ENCODE results near the gene ZBTB24. TPM values are rescaled to one million over a fixed set of nuclear protein-coding genes. Genes with fewer than 3 reads are reported as not detected.

Gene ZBTB24
- total RNA-seq, 1 experiment from 2014 or later, result 21.5 TPM

DNA sequence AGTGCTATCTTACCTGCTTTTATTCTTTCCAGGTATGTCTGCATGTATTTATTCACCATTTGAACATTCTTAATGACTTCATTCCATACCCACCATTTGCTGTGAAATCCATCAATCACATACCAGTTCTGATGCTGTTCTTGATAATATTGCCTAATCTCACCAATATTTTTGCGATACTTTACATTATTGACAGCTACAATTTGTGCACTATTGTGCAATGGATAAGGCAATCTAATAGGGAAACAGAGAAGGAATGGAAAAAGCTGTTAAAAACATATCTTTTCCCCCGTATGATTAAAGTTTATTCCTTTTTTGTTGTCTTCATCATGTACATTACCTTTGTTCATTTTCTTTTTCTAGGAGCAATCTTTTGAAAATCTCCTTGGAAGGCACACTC, 23.3 kb upstream of the ZBTB24 start:
- no peaks in the 10 kb centered on the region for H3K36me3 ChIP-seq (ENCODE audit: control insufficient read depth, insufficient read depth, low read length)
- BruUV-seq (replicated peaks), result no TSS peak
- H3K9me3 ChIP-seq (ENCODE audit: control insufficient read depth, insufficient read depth, low read depth, low read length), result no peaks in the 10 kb centered on the region
- ChIA-PET POLR2A (no interaction called here), CTCF (no interaction called here)
- no peaks in the 10 kb centered on the region for H3K4me1 ChIP-seq (ENCODE audit: control insufficient read depth, insufficient read depth, low read length)
- H3K27ac ChIP-seq (ENCODE audit: low read length), result no peak overlapping the region
- DNase-seq (ENCODE audit: low read depth, low spot score), result no peak
- in situ Hi-C loops (cut with HindIII; ENCODE audit: low pct_unique_long_range_greater_than_20kb, low sequenced_read_pairs), result no loop called here
- TF ChIP-seq REST (IDR thresholded peaks at IDR 0.05; ENCODE audit: insufficient read depth in 1 of 2, low read depth in 2 of 2, low read length in 1 of 2), result no peak
- no peak for TF ChIP-seq CTCF (IDR thresholded peaks at IDR 0.05)
- TF ChIP-seq TCF7L2 (IDR thresholded peaks at IDR 0.05; ENCODE audit: low read depth, low read length), result no peak
- TF ChIP-seq POLR2AphosphoS5 (IDR thresholded peaks at IDR 0.05; ENCODE audit: low read depth, low read length), result no peak
- no peak for TF ChIP-seq SIN3A (IDR thresholded peaks at IDR 0.05; ENCODE audit: borderline replicate concordance, insufficient read depth, low read depth, low read length)
- peaks cover 29% of the 10 kb centered on the region for H3K27me3 ChIP-seq (ENCODE audit: control insufficient read depth, insufficient read depth, low read length)
- intact Hi-C loops (cut with micrococcal nuclease; ENCODE audit: unreplicated experiment), result no loop called here
- H3K4me3 ChIP-seq (ENCODE audit: low read depth in 2 of 2, low read length in 2 of 2), result no peak overlapping the region
- ATAC-seq, result no peak

GRCh38 chr6:109503327-109504224, 20.6 kb upstream of the ZBTB24 start:
- Histone ChIP-seq H3K4me3 (ENCODE audit: low read depth in 2 of 2, low read length in 2 of 2) (no peak overlapping the region), H3K27ac (ENCODE audit: low read length) (no peak overlapping the region), H3K9me3 (ENCODE audit: control insufficient read depth, insufficient read depth, low read depth, low read length) (no peaks in the 10 kb centered on the region), H3K36me3 (ENCODE audit: control insufficient read depth, insufficient read depth, low read length) (no peaks in the 10 kb centered on the region), H3K27me3 (ENCODE audit: control insufficient read depth, insufficient read depth, low read length) (peaks cover 32% of the 10 kb centered on the region), H3K4me1 (ENCODE audit: control insufficient read depth, insufficient read depth, low read length) (no peaks in the 10 kb centered on the region)
- ATAC-seq (peak; percentile 21; the same call in 1 of the 2 replicates), DNase-seq (ENCODE audit: low read depth, low spot score) (no peak)
- BruUV-seq (replicated peaks), result no TSS peak
- TF ChIP-seq POLR2AphosphoS5 (IDR thresholded peaks at IDR 0.05; ENCODE audit: low read depth, low read length) (no peak), TCF7L2 (IDR thresholded peaks at IDR 0.05; ENCODE audit: low read depth, low read length) (no peak), SIN3A (IDR thresholded peaks at IDR 0.05; ENCODE audit: borderline replicate concordance, insufficient read depth, low read depth, low read length) (no peak), CTCF (IDR thresholded peaks at IDR 0.05) (no peak), REST (IDR thresholded peaks at IDR 0.05; ENCODE audit: insufficient read depth in 1 of 2, low read depth in 2 of 2, low read length in 1 of 2) (no peak)
- intact Hi-C loops (cut with micrococcal nuclease; ENCODE audit: unreplicated experiment) (no loop called here), in situ Hi-C loops (cut with HindIII; ENCODE audit: low pct_unique_long_range_greater_than_20kb, low sequenced_read_pairs) (no loop called here)
- ChIA-PET POLR2A (no interaction called here), CTCF (no interaction called here)

Data from Panc1 (cell line).